Astrocyte of the spinal cord (primary cell): ENCODE data around the gene RTP3.
"Not testable (repeated sequence)": the region's sequence is repeated elsewhere in the genome, so short reads cannot be mapped to it uniquely, and the experiment has no call there.

Experiments
- DNase-seq: peaks from one replicate; pipeline ENCODE4 v3.0.0; 2011; ENCODE audit warnings: low read depth, low spot score
- H3K4me3 ChIP-seq: 2 replicates; pipeline ENCODE4 v1.5.1; 2011; ENCODE audit warnings: low read depth, mild to moderate bottlenecking, low read length, moderate library complexity
- CTCF ChIP-seq: IDR thresholded peaks from 2 replicates; pipeline ENCODE4 v1.5.1; 2012; ENCODE audit warnings: low read depth, mild to moderate bottlenecking, low read length, inconsistent platforms
- in situ Hi-C: cut with HindIII; loops from 2 replicates; pipeline ENCODE4 v1.10.0; 2017; ENCODE audit warnings: low sequenced_read_pairs

RTP3 gene

GRCh38 chr3:46535746-46536145 is 38.0 kb downstream of the RTP3 start:
- no peak for TF ChIP-seq CTCF
- in situ Hi-C loops = no loop called here
- H3K4me3 ChIP-seq = no peak overlapping the region
- DNase-seq = no peak

GRCh38 chr3:46536758-46537157 is 39.0 kb downstream of the RTP3 start:
- in situ Hi-C loops = no loop called here
- H3K4me3 ChIP-seq = no peak overlapping the region
- no peak for DNase-seq
- no peak for TF ChIP-seq CTCF

- TF ChIP-seq CTCF = no peak
- H3K4me3 ChIP-seq = no peak overlapping the region
- no peak for DNase-seq
- in situ Hi-C loops = no loop called here
These were observed 39.5 kb downstream of the RTP3 start for GRCh38 chr3:46537316-46537715.

GRCh38 chr3:46537779-46538178 is 40.0 kb downstream of the RTP3 start:
- TF ChIP-seq CTCF = no peak
- in situ Hi-C loops = no loop called here
- no peak overlapping the region for H3K4me3 ChIP-seq
- no peak for DNase-seq

GRCh38 chr3:46538425-46538802 is 40.6 kb downstream of the RTP3 start:
- H3K4me3 ChIP-seq, in situ Hi-C loops, DNase-seq: not testable (repeated sequence)

GRCh38 chr3:46538803-46539442 is 41.1 kb downstream of the RTP3 start:
- H3K4me3 ChIP-seq = no peak overlapping the region
- no peak for TF ChIP-seq CTCF
- peak; percentile 57 for DNase-seq
- in situ Hi-C loops = no loop called here

GRCh38 chr3:46539443-46540005 is 41.7 kb downstream of the RTP3 start:
- no peak overlapping the region for H3K4me3 ChIP-seq
- in situ Hi-C loops = no loop called here
- no peak for TF ChIP-seq CTCF

More at GRCh38 chr3:46539443-46540005, 41.7 kb downstream of the RTP3 start:
- no peak for DNase-seq
